HEK293 (cell line): ENCODE results near the gene METTL25.

Experiments
- CTCF ChIA-PET: fragments of 350-600 bp; formaldehyde crosslinking; extraction: SDS; loops from one replicate; lab custom pipeline; 2021; ENCODE audit warnings: antibody characterized with exemption; lab: Yijun Ruan, JAX
- POLR2A ChIA-PET: fragments of 300-600 bp; formaldehyde crosslinking; extraction: SDS; loops from one replicate; lab custom pipeline; 2020; ENCODE audit warnings: antibody characterized with exemption, inconsistent platforms; lab: Yijun Ruan, JAX
- H3K27ac ChIP-seq: fragments of 200-500 bp; sonication (Bioruptor generic); 2 replicates; pipeline ENCODE4 v1.5.1; 2014; ENCODE audit warnings: low read depth, low read length, control low read depth, inconsistent platforms; ENCODE audit errors: extremely low read depth
- H3K36me3 ChIP-seq, 2 experiments: fragments of 200-500 bp in 1 of 2; sonication (Bioruptor generic) in 1 of 2; 1 replicate in 1 of 2; 2 replicates in 1 of 2; pipeline ENCODE4 v1.5.1; 2014 to 2017; ENCODE audit warnings: inconsistent platforms in 2 of 2, low read length in 2 of 2; ENCODE audit not compliant: control insufficient read depth in 2 of 2, insufficient read depth in 1 of 2
- H3K4me1 ChIP-seq: fragments of 200-500 bp; sonication (Bioruptor generic); 2 replicates; pipeline ENCODE4 v1.5.1; 2014; ENCODE audit warnings: mild to moderate bottlenecking, low read length, inconsistent platforms; ENCODE audit not compliant: control insufficient read depth, insufficient read depth
- H3K4me3 ChIP-seq: 2 replicates; pipeline ENCODE4 v1.5.1; 2011; ENCODE audit warnings: low read depth, mild to moderate bottlenecking, control low read depth, low read length, moderate library complexity
- H3K9me3 ChIP-seq: fragments of 200-500 bp; sonication (Bioruptor generic); 2 replicates; pipeline ENCODE4 v1.5.1; 2014; ENCODE audit warnings: low read depth, low read length, inconsistent platforms; ENCODE audit not compliant: control insufficient read depth, insufficient read depth
- HOXD13 ChIP-seq: sonication (generic); formaldehyde crosslinking; IDR thresholded peaks from 2 replicates; pipeline ENCODE4 v1.8.0; 2022; ENCODE audit warnings: missing genetic modification reagents, borderline replicate concordance
- KLF8 ChIP-seq: fragments of 450-650 bp; formaldehyde crosslinking; IDR thresholded peaks from 2 replicates; pipeline ENCODE4 v1.5.1; 2016; ENCODE audit warnings: missing biosample characterization, missing genetic modification characterization
- SALL2 ChIP-seq: fragments of 450-650 bp; formaldehyde crosslinking; IDR thresholded peaks from 2 replicates; pipeline ENCODE4 v1.5.0; 2017; ENCODE audit warnings: missing biosample characterization, mild to moderate bottlenecking, missing genetic modification characterization, borderline replicate concordance
- SP3 ChIP-seq: fragments of 450-650 bp; formaldehyde crosslinking; IDR thresholded peaks from 2 replicates; pipeline ENCODE4 v1.5.1; 2016; ENCODE audit warnings: missing biosample characterization, missing genetic modification characterization
- TRIM28 ChIP-seq: IDR thresholded peaks from 2 replicates; pipeline ENCODE4 v1.6.1; 2011; ENCODE audit warnings: low read length, control low read depth, borderline replicate concordance
- ZNF133 ChIP-seq: fragments of 450-650 bp; formaldehyde crosslinking; IDR thresholded peaks from 2 replicates; pipeline ENCODE4 v1.5.1; 2016; ENCODE audit warnings: missing biosample characterization, missing genetic modification characterization
- ZNF184 ChIP-seq: fragments of 450-650 bp; IDR thresholded peaks from 2 replicates; pipeline ENCODE4 v1.5.1; 2018; ENCODE audit warnings: missing biosample characterization, mild to moderate bottlenecking, missing genetic modification characterization
- ZNF202 ChIP-seq: fragments of 450-650 bp; formaldehyde crosslinking; IDR thresholded peaks from 2 replicates; pipeline ENCODE4 v1.5.1; 2016; ENCODE audit warnings: missing biosample characterization, missing genetic modification characterization, borderline replicate concordance
- ZNF292 ChIP-seq: fragments of 450-650 bp; formaldehyde crosslinking; IDR thresholded peaks from 2 replicates; pipeline ENCODE4 v1.5.1; 2016; ENCODE audit warnings: low read depth, missing biosample characterization, missing genetic modification characterization, borderline replicate concordance
- ZNF302 ChIP-seq: fragments of 450-650 bp; formaldehyde crosslinking; IDR thresholded peaks from 2 replicates; pipeline ENCODE4 v1.5.1; 2016; ENCODE audit warnings: missing biosample characterization, missing genetic modification characterization, low read depth
- ZNF426 ChIP-seq: fragments of 450-650 bp; formaldehyde crosslinking; IDR thresholded peaks from 2 replicates; pipeline ENCODE4 v1.5.1; 2017; ENCODE audit warnings: missing biosample characterization, missing genetic modification characterization, mild to moderate bottlenecking, inconsistent platforms, moderate library complexity
- ZNF433 ChIP-seq: fragments of 450-650 bp; formaldehyde crosslinking; IDR thresholded peaks from 2 replicates; pipeline ENCODE4 v1.5.1; 2016; ENCODE audit warnings: missing biosample characterization, missing genetic modification characterization, low read depth
- ZNF529 ChIP-seq: fragments of 450-650 bp; formaldehyde crosslinking; IDR thresholded peaks from 2 replicates; pipeline ENCODE4 v1.5.1; 2017; ENCODE audit warnings: missing genetic modification characterization, missing biosample characterization; ENCODE audit not compliant: insufficient replicate concordance
- ZNF544 ChIP-seq: fragments of 450-650 bp; formaldehyde crosslinking; IDR thresholded peaks from 2 replicates; pipeline ENCODE4 v1.5.0; 2017; ENCODE audit warnings: missing biosample characterization, missing genetic modification characterization
- ZNF621 ChIP-seq: fragments of 450-650 bp; formaldehyde crosslinking; IDR thresholded peaks from 2 replicates; pipeline ENCODE4 v1.5.1; 2017; ENCODE audit warnings: missing biosample characterization, missing genetic modification characterization
- ZNF707 ChIP-seq: fragments of 450-650 bp; formaldehyde crosslinking; IDR thresholded peaks from 2 replicates; pipeline ENCODE4 v1.5.1; 2016; ENCODE audit warnings: missing biosample characterization, missing genetic modification characterization
- ZNF776 ChIP-seq: fragments of 450-650 bp; formaldehyde crosslinking; IDR thresholded peaks from 2 replicates; pipeline ENCODE4 v1.5.0; 2017; ENCODE audit warnings: missing biosample characterization, missing genetic modification characterization, borderline replicate concordance
- ZNF777 ChIP-seq: fragments of 450-650 bp; formaldehyde crosslinking; IDR thresholded peaks from 2 replicates; pipeline ENCODE4 v1.5.1; 2017; ENCODE audit warnings: missing biosample characterization, missing genetic modification characterization, borderline replicate concordance
- TF ChIP-seq, protein P1 (sequence below): fragments of 450-650 bp; formaldehyde crosslinking; IDR thresholded peaks from 2 replicates; pipeline ENCODE4 v1.5.1; 2017; ENCODE audit warnings: missing biosample characterization, missing genetic modification characterization
- TF ChIP-seq, protein P2 (sequence below): fragments of 450-650 bp; formaldehyde crosslinking; IDR thresholded peaks from 2 replicates; pipeline ENCODE4 v1.5.1; 2016; ENCODE audit warnings: missing biosample characterization, missing genetic modification characterization, borderline replicate concordance

The METTL25 gene

DNA sequence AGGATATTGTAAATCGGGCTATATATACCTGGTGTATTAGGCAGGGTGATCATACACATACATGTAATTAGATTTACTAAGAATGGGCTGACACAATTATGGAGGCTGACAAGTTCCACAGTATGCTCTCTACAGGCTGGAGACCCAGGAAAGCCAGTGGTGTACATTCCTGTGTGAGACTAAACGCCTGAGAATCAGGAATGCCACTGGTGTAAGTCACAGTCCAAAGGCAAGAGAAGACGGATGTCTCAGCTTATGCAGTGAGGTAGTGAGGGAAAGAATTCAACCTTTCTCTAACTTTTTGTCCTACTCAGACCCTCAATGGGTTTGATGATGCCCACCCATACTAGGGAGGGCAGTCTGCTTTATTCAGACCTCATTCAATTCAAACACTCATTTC lies 57.1 kb downstream of the METTL25 start:
- ChIA-PET CTCF (no interaction called here), POLR2A (no interaction called here)
- H3K36me3 ChIP-seq = no peaks in the 10 kb centered on the region

DNA sequence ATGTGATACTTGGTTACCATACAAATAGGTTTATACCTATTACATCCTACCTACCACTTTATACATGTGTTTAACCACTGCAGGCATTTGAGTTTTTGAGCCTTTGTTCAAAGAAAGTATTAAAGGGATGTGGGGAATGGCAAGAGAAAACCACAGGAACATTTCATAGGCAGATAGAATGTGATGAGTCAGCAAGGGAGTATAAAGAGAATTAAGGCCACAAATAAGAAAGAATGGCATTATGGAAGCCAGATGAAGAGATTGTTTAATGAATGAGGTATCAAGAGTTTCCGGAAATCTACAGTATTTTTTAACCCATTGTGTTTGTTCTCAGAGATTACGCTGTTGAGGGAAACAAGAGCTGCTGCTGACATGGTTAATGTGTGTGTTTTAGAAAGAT lies 66.9 kb downstream of the METTL25 start:
- no peak overlapping the region for H3K4me3 ChIP-seq
- no peaks in the 10 kb centered on the region for H3K4me1 ChIP-seq
- no peaks in the 10 kb centered on the region for H3K36me3 ChIP-seq
- H3K27ac ChIP-seq = no peak overlapping the region
- ChIA-PET POLR2A (no interaction called here), CTCF (no interaction called here)
- TF ChIP-seq HOXD13 (CRISPR knock-in tag) (no peak), ZNF133 (tag by site-specific recombination) (no peak), ZNF433 (tag by site-specific recombination) (no peak), ZNF184 (tag by site-specific recombination) (no peak), KLF8 (no peak), ZNF292 (no peak)
- TF ChIP-seq, protein P1, sequence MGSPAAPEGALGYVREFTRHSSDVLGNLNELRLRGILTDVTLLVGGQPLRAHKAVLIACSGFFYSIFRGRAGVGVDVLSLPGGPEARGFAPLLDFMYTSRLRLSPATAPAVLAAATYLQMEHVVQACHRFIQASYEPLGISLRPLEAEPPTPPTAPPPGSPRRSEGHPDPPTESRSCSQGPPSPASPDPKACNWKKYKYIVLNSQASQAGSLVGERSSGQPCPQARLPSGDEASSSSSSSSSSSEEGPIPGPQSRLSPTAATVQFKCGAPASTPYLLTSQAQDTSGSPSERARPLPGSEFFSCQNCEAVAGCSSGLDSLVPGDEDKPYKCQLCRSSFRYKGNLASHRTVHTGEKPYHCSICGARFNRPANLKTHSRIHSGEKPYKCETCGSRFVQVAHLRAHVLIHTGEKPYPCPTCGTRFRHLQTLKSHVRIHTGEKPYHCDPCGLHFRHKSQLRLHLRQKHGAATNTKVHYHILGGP (tag by site-specific recombination) = no peak
- TF ChIP-seq, all 188 proteins: peak for 0
- no peaks in the 10 kb centered on the region for H3K9me3 ChIP-seq

More for the DNA sequence above, 57.1 kb downstream of the METTL25 start:
- no peak overlapping the region for H3K27ac ChIP-seq
- no peak overlapping the region for H3K4me3 ChIP-seq
- H3K4me1 ChIP-seq = no peaks in the 10 kb centered on the region
- no peak for TF ChIP-seq ZNF529 (tag by site-specific recombination)
- no peak for TF ChIP-seq ZNF426 (tag by site-specific recombination)
- TF ChIP-seq SP3 = no peak
- no peak for TF ChIP-seq TRIM28
- TF ChIP-seq ZNF544 (tag by site-specific recombination) = no peak
- no peak for TF ChIP-seq ZNF777 (tag by site-specific recombination)
- TF ChIP-seq ZNF202 (tag by site-specific recombination) = no peak
- no peak for TF ChIP-seq ZNF621
- TF ChIP-seq SALL2 (tag by site-specific recombination) = no peak
- no peaks in the 10 kb centered on the region for H3K9me3 ChIP-seq

DNA sequence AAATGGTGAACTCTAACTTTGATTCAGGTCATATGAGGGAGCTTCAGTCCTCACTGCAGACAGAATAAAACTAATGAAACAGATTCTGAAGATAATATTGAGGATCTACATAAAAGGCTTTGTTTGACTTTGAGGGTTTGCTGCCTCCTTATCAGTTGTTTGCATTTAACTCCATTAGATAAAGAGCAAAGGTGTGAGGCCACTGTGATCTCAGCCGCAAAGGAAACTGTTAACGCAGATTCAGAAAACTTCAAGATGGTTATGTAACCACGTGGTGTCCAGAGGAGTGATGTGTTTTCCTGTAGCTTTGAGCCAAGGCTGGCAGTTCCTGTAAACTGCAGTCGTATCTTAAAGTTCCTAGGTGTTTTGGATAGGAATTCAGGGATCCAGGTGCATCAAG lies 67.8 kb downstream of the METTL25 start:
- Histone ChIP-seq H3K4me1 (no peaks in the 10 kb centered on the region), H3K4me3 (no peak overlapping the region), H3K27ac (no peak overlapping the region), H3K9me3 (no peaks in the 10 kb centered on the region), H3K36me3 (no peaks in the 10 kb centered on the region)
- ChIA-PET POLR2A (no interaction called here), CTCF (no interaction called here)
- TF ChIP-seq ZNF302 = no peak
- no peak for TF ChIP-seq ZNF707
- TF ChIP-seq ZNF426 (tag by site-specific recombination) = no peak
- TF ChIP-seq ZNF776 = no peak
- TF ChIP-seq, protein P2, sequence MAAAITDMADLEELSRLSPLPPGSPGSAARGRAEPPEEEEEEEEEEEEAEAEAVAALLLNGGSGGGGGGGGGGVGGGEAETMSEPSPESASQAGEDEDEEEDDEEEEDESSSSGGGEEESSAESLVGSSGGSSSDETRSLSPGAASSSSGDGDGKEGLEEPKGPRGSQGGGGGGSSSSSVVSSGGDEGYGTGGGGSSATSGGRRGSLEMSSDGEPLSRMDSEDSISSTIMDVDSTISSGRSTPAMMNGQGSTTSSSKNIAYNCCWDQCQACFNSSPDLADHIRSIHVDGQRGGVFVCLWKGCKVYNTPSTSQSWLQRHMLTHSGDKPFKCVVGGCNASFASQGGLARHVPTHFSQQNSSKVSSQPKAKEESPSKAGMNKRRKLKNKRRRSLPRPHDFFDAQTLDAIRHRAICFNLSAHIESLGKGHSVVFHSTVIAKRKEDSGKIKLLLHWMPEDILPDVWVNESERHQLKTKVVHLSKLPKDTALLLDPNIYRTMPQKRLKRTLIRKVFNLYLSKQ (tag by site-specific recombination) = no peak
